ENCODE data around the gene UNC5C. TPM values are rescaled to one million over a fixed set of nuclear protein-coding genes. Genes with fewer than 3 reads are reported as not detected.

UNC5C gene
- total RNA-seq, 1 experiment from 2014 or later, result 11.3 TPM

DNA sequence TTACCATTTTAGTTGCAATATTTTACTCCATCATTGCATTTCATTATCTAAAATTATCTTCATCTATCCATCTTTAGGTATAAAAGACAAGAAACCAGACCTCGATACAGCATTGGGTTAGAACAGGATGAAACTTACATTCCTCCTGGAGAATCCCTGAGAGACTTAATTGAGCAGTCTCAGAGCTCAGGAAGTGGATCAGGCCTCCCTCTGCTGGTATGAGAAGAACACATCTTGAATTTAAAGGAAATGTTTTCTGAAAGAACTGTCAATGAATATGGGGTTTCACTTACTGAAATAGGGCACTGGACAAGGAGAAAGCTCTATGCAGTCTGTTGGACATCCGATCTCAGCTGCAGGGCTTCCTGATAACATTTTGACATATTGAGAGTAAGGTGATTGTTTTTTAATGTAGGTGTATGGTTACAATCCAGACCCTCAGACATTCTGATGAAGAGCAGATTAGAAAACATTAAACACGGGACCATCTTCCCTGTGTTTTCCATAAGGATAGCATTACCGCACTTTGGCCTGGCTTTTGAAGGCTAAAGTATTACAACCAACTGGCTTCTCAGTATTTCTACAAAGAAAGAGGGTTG lies 423.8 kb downstream of the UNC5C start:
- peak; percentile 71 for DNase-seq (ENCODE audit: low spot score)

DNA sequence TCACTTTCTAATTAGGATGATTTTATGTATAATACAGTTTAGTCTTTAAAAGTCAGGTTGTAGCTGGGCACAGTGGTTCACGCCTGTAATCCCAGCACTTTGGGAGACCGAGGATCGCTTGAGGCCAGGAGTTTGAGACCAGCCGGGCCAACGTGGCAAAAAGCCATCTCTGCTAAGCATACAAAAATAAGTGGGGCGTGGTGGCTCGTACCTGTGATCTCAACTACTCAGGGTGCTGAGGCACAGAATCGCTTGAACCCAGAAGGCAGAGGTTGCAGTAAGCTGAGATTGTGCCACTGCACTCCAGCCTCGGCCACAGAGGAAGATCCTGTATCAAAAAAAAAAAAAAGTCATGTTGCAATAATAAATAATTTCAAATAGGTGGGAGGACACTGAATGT lies 426.8 kb downstream of the UNC5C start:
- DNase-seq (ENCODE audit: low spot score), result no peak

DNA sequence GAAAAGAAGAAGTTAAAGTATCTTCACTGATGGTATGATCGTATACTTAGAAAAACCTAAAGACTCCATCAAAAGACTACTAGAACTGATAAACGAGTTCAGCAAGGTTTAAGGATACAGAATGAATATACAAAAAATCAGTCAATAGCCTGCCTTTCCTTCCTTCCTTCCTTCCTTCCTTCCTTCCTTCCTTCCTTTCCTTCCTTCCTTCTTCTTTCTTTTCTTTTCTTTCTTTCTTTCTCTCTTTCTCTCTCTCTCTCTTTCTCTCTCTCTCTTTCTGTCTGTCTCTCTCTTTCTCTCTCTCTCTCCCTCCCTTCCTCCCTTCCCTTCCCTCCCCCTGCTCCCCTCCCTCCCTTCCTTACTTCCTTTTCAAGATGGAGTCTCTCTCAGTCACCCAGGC lies 428.3 kb downstream of the UNC5C start:
- no peak for DNase-seq (ENCODE audit: low spot score)

DNA sequence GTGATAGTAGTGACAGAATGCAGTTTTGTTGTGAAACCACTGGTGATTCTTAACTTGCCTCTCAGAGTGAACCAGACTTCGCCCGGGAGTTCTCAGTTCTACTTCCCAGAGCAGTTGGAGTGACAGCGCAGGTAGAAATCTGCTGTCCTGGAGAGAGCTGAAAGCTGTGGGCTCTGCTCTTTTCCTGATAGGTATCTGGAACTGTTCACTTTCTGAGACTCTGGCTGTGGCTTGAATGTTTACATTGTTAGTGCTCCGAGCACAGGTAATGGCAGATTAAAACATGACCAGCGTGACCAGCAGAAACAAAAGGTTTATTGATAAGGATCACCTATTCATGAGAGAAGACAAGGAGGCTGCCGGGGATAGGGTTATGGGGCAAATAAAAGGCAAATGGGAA lies 430.3 kb downstream of the UNC5C start:
- no peak for DNase-seq (ENCODE audit: low spot score)

GRCh38 chr4:95114521-95114920 lies 434.3 kb downstream of the UNC5C start:
- no peak for DNase-seq (ENCODE audit: low spot score)

Measured in H4 (cell line).